IMR-90 (cell line): ENCODE data around the gene LETM1. TPM values are rescaled to one million over a fixed set of nuclear protein-coding genes. Genes with fewer than 3 reads are reported as not detected.

Source experiments
- ATAC-seq: fragments of 200-7000 bp; cut with Tn5 transposase; 2 replicates; pipeline ENCODE4 v1.9.1; 2020; ENCODE audit warnings: low read depth, mild to moderate bottlenecking, moderate library complexity
- BruUV-seq: library from RNA; stranded (reverse); fragments of 400-500 nt; replicated peaks from 2 replicates; lab custom pipeline; 2021; lab: Mats Ljungman, UMichigan
- CTCF ChIA-PET: fragments of 300-600 bp; formaldehyde crosslinking; extraction: SDS; loops from one replicate; lab custom pipeline; 2021; ENCODE audit warnings: antibody characterized with exemption; lab: Yijun Ruan, JAX
- POLR2A ChIA-PET: fragments of 300-600 bp; sonication (Branson Sonifier 250); formaldehyde crosslinking; loops from one replicate; lab custom pipeline; 2022; ENCODE audit warnings: antibody characterized with exemption; ENCODE audit not compliant: unreplicated experiment; lab: Charles Lee
- DNase-seq: peaks from one replicate; pipeline ENCODE4 v3.0.0; 2013
- H2AFZ ChIP-seq: replicated peaks from 2 replicates; pipeline ENCODE3; 2013; ENCODE audit warnings: low read length, mild to moderate bottlenecking; ENCODE audit not compliant: poor library complexity
- H2AK5ac ChIP-seq: 2 replicates; pipeline ENCODE4 v1.6.1; 2013; ENCODE audit warnings: low read depth, low read length, inconsistent platforms
- H2AK9ac ChIP-seq: replicated peaks from 2 replicates; pipeline ENCODE3; 2013; ENCODE audit warnings: mild to moderate bottlenecking, low read depth, low read length, moderate library complexity; ENCODE audit not compliant: poor library complexity
- H2BK120ac ChIP-seq: 2 replicates; pipeline ENCODE4 v1.6.1; 2013; ENCODE audit warnings: low read depth, low read length, inconsistent platforms
- H2BK15ac ChIP-seq: 3 replicates; pipeline ENCODE4 v1.6.1; 2013; ENCODE audit warnings: low read depth, low read length, inconsistent platforms
- H2BK20ac ChIP-seq: 2 replicates; pipeline ENCODE4 v1.6.1; 2013; ENCODE audit warnings: low read depth, mild to moderate bottlenecking, inconsistent platforms, low read length, moderate library complexity
- H2BK5ac ChIP-seq: 2 replicates; pipeline ENCODE4 v1.6.1; 2013; ENCODE audit warnings: mild to moderate bottlenecking, low read depth, low read length, inconsistent platforms; ENCODE audit not compliant: poor library complexity, severe bottlenecking
- H3K14ac ChIP-seq: replicated peaks from 2 replicates; pipeline ENCODE4 v1.6.1; 2013; ENCODE audit warnings: low read depth, low read length, inconsistent platforms
- H3K18ac ChIP-seq: 2 replicates; pipeline ENCODE4 v1.6.1; 2013; ENCODE audit warnings: low read depth, low read length, control low read depth
- H3K23ac ChIP-seq: 2 replicates; pipeline ENCODE4 v1.6.1; 2013; ENCODE audit warnings: low read depth, low read length, inconsistent platforms
- H3K27ac ChIP-seq: 2 replicates; pipeline ENCODE4 v1.5.1; 2013; ENCODE audit warnings: mild to moderate bottlenecking, control low read depth, low read length; ENCODE audit not compliant: insufficient read depth
- H3K27me3 ChIP-seq: 2 replicates; pipeline ENCODE4 v1.6.1; 2013; ENCODE audit warnings: low read length; ENCODE audit not compliant: control insufficient read depth, insufficient read depth
- H3K36me3 ChIP-seq: 2 replicates; pipeline ENCODE4 v1.6.1; 2013; ENCODE audit warnings: low read length, mixed read lengths; ENCODE audit not compliant: control insufficient read depth, insufficient read depth
- H3K4ac ChIP-seq: 2 replicates; pipeline ENCODE4 v1.6.1; 2013; ENCODE audit warnings: low read depth, low read length, inconsistent platforms
- H3K4me1 ChIP-seq: 2 replicates; pipeline ENCODE4 v1.6.1; 2013; ENCODE audit warnings: low read length, mixed read lengths; ENCODE audit not compliant: control insufficient read depth, insufficient read depth
- H3K4me2 ChIP-seq: 2 replicates; pipeline ENCODE4 v1.6.1; 2013; ENCODE audit warnings: low read depth, mild to moderate bottlenecking, control low read depth, low read length, moderate library complexity
- H3K4me3 ChIP-seq: 2 replicates; pipeline ENCODE4 v1.5.1; 2013; ENCODE audit warnings: low read depth, mild to moderate bottlenecking, control low read depth, low read length, moderate library complexity; ENCODE audit not compliant: insufficient read depth
- H3K56ac ChIP-seq: 2 replicates; pipeline ENCODE4 v1.6.1; 2013; ENCODE audit warnings: low read length, inconsistent platforms; ENCODE audit not compliant: insufficient read depth; ENCODE audit errors: extremely low read depth
- H3K79me1 ChIP-seq, 2 experiments: 2 replicates each; pipeline ENCODE4 v1.6.1; 2013; ENCODE audit warnings: low read length in 2 of 2, inconsistent platforms in 1 of 2, low read depth in 1 of 2
- H3K9ac ChIP-seq: 2 replicates; pipeline ENCODE4 v1.6.1; 2013; ENCODE audit warnings: low read depth, low read length, control low read depth
- H3K9me1 ChIP-seq: 2 replicates; pipeline ENCODE4 v1.6.1; 2013; ENCODE audit warnings: low read length, inconsistent platforms; ENCODE audit not compliant: insufficient read depth
- H3K9me3 ChIP-seq: 2 replicates; pipeline ENCODE4 v1.6.1; 2013; ENCODE audit warnings: low read length; ENCODE audit not compliant: control insufficient read depth, insufficient read depth
- H4K20me1 ChIP-seq: 2 replicates; pipeline ENCODE4 v1.6.1; 2013; ENCODE audit warnings: low read length, inconsistent platforms; ENCODE audit not compliant: insufficient read depth
- H4K5ac ChIP-seq: 2 replicates; pipeline ENCODE4 v1.6.1; 2013; ENCODE audit warnings: mild to moderate bottlenecking, low read depth, low read length, control low read depth
- H4K8ac ChIP-seq, 2 experiments: 2 replicates each; pipeline ENCODE4 v1.6.1; 2013; ENCODE audit warnings: low read depth in 2 of 2, low read length in 2 of 2, control low read depth in 1 of 2, inconsistent platforms in 1 of 2
- H4K91ac ChIP-seq: 2 replicates; pipeline ENCODE4 v1.6.1; 2013; ENCODE audit warnings: low read depth, low read length, inconsistent platforms; ENCODE audit not compliant: insufficient read depth
- CHD1 ChIP-seq: IDR thresholded peaks from 2 replicates; pipeline ENCODE4 v1.6.1; 2012; ENCODE audit warnings: low read depth, low read length, improper control_type of control experiment
- ELK1 ChIP-seq: fragments of 150-350 bp; IDR thresholded peaks from 2 replicates; pipeline ENCODE4 v1.6.1; 2016; ENCODE audit warnings: low read depth, mild to moderate bottlenecking, low read length, moderate library complexity, borderline replicate concordance
- MXI1 ChIP-seq: IDR thresholded peaks from 2 replicates; pipeline ENCODE4 v1.6.1; 2012; ENCODE audit warnings: low read depth, mild to moderate bottlenecking, low read length, moderate library complexity, borderline replicate concordance
- POLR2A ChIP-seq: IDR thresholded peaks from 2 replicates; pipeline ENCODE4 v1.6.1; 2012; ENCODE audit warnings: mild to moderate bottlenecking, low read depth, low read length
- RCOR1 ChIP-seq: IDR thresholded peaks from 2 replicates; pipeline ENCODE4 v1.6.1; 2012; ENCODE audit warnings: mild to moderate bottlenecking, low read length, improper control_type of control experiment; ENCODE audit not compliant: insufficient replicate concordance
- RFX5 ChIP-seq: IDR thresholded peaks from 2 replicates; pipeline ENCODE4 v1.8.0; 2012; ENCODE audit warnings: low read depth, mild to moderate bottlenecking, low read length, moderate library complexity
- WGBS, 2 experiments: methylation state at CpG; one replicate each; pipeline versions ENCODE4 v1.1.5 to v1.1.7; 2013; ENCODE audit warnings: missing lambda C conversion rate in 2 of 2; ENCODE audit not compliant: insufficient read length in 1 of 2; ENCODE audit errors: extremely low coverage in 2 of 2; 5-methylcytosine and 5-hydroxymethylcytosine counted together
- dilution Hi-C: fragments of 300-500 bp; cut with HindIII; formaldehyde crosslinking; loops from one replicate; pipeline ENCODE4 v1.14.3; 2018; ENCODE audit warnings: low sequenced_read_pairs; ENCODE audit not compliant: unreplicated experiment
- in situ Hi-C: fragments of 300-500 bp; cut with MboI; formaldehyde crosslinking; loops from 3 replicates; pipeline ENCODE4 v1.14.3; 2019; ENCODE audit warnings: low sequenced_read_pairs, inconsistent platforms, mixed read lengths
- intact Hi-C: fragments of 100-400 bp; cut with micrococcal nuclease; formaldehyde crosslinking; loops from 2 replicates; pipeline ENCODE4 v1.10.0; 2022
- polyA plus RNA-seq, 3 experiments: library from polyadenylated mRNA; depleted of rRNA; stranded (reverse); fragments of >200 nt; gene quantifications; 2 replicates each; pipeline ENCODE4 v1.2.3, GENCODE V29; 2012; ENCODE audit warnings: low replicate concordance in 1 of 3
- total RNA-seq: library from RNA; depleted of rRNA; stranded (reverse); fragments of >200 nt; gene quantifications from 2 replicates; pipeline ENCODE4 v1.2.3, GENCODE V29; 2012
- TF ChIP-seq, protein P1 (sequence below): fragments of 150-350 bp; IDR thresholded peaks from 2 replicates; pipeline ENCODE4 v1.6.1; 2017; ENCODE audit warnings: mild to moderate bottlenecking, antibody characterized with exemption, low read length, low read depth

Gene LETM1
- total and polyA plus RNA-seq, 2 of the 4 experiments (the other 2 are of a cell fraction), result 25.0 to 49.3 TPM

- dilution Hi-C loops, result no loop called here
- H2BK20ac ChIP-seq, result no peak overlapping the region
- intact Hi-C loops, result no loop called here
- POLR2A ChIA-PET, result no interaction called here
- no peak overlapping the region for H2BK120ac ChIP-seq
- H3K9me1 ChIP-seq, result no peaks in the 10 kb centered on the region
- H3K23ac ChIP-seq, result no peak overlapping the region
- no peak overlapping the region for H4K8ac ChIP-seq
- H2BK5ac ChIP-seq, result no peak overlapping the region
- no peak overlapping the region for H2AK9ac ChIP-seq
- TF ChIP-seq MXI1 (no peak), RCOR1 (no peak), POLR2A (no peak), ELK1 (no peak), CHD1 (no peak), RFX5 (no peak)
- TF ChIP-seq, protein P1, sequence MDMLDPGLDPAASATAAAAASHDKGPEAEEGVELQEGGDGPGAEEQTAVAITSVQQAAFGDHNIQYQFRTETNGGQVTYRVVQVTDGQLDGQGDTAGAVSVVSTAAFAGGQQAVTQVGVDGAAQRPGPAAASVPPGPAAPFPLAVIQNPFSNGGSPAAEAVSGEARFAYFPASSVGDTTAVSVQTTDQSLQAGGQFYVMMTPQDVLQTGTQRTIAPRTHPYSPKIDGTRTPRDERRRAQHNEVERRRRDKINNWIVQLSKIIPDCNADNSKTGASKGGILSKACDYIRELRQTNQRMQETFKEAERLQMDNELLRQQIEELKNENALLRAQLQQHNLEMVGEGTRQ, result no peak
- BruUV-seq, result no TSS peak
- H4K5ac ChIP-seq, result no peak overlapping the region
- no peak for ATAC-seq
- H3K9ac ChIP-seq, result no peak overlapping the region
- no peak overlapping the region for H3K4me2 ChIP-seq
- no peaks in the 10 kb centered on the region for H4K20me1 ChIP-seq
- peaks cover 2% of the 10 kb centered on the region; the same call in 1 of the 2 replicates for H3K27me3 ChIP-seq
- DNase-seq, result no peak
- no peak overlapping the region for H3K4me3 ChIP-seq
- H3K9me3 ChIP-seq, result no peaks in the 10 kb centered on the region
- H3K4ac ChIP-seq, result no peak overlapping the region
- no peak overlapping the region for H3K27ac ChIP-seq
- H4K91ac ChIP-seq, result no peak overlapping the region
- H2BK15ac ChIP-seq, result no peak overlapping the region
- H2AK5ac ChIP-seq, result no peak overlapping the region
- H3K14ac ChIP-seq, result no peak overlapping the region
- no peak overlapping the region for H3K56ac ChIP-seq
- in situ Hi-C loops, result no loop called here
- no peak overlapping the region for H3K18ac ChIP-seq
- H3K4me1 ChIP-seq, result peaks cover 6% of the 10 kb centered on the region; the same call in 1 of the 2 replicates
- no peaks in the 10 kb centered on the region for H3K36me3 ChIP-seq
- H2AFZ ChIP-seq, result no peak overlapping the region
- CTCF ChIA-PET, result no interaction called here
- 100% methylated on average over 1 of the region's 10 CpGs; no CpG with 5 or more reads in 1 of the 2 experiments for WGBS, 2 experiments
- no peaks in the 10 kb centered on the region for H3K79me1 ChIP-seq
Observed at GRCh38 chr4:1773754-1774153, 82.2 kb downstream of the LETM1 start.
